Osteoblast (primary cell): ENCODE data around the gene FOXM1. TPM values are rescaled to one million over a fixed set of nuclear protein-coding genes. Genes with fewer than 3 reads are reported as not detected.

Experiments used
- DNase-seq: peaks from one replicate; pipeline ENCODE4 v3.0.0; 2011; ENCODE audit warnings: low spot score, mixed read lengths; ENCODE audit not compliant: insufficient read length; ENCODE audit errors: missing footprints
- H2AFZ ChIP-seq: 2 replicates; pipeline ENCODE4 v1.6.0; 2011; ENCODE audit warnings: mild to moderate bottlenecking, low read length
- H3K27ac ChIP-seq: 2 replicates; pipeline ENCODE4 v1.5.1; 2011; ENCODE audit warnings: mild to moderate bottlenecking, low read depth, low read length, moderate library complexity
- H3K27me3 ChIP-seq: 2 replicates; pipeline ENCODE4 v1.6.0; 2012; ENCODE audit warnings: mild to moderate bottlenecking, control low read depth, inconsistent platforms, low read length, moderate library complexity; ENCODE audit not compliant: insufficient read depth
- H3K36me3 ChIP-seq: 2 replicates; pipeline ENCODE4 v1.5.1; 2011; ENCODE audit warnings: mild to moderate bottlenecking, low read length, control low read depth, moderate library complexity; ENCODE audit not compliant: insufficient read depth
- H3K4me1 ChIP-seq: 2 replicates; pipeline ENCODE4 v1.5.1; 2011; ENCODE audit warnings: mild to moderate bottlenecking, low read length, control low read depth, moderate library complexity; ENCODE audit not compliant: insufficient read depth
- H3K4me2 ChIP-seq: 2 replicates; pipeline ENCODE4 v1.6.0; 2011; ENCODE audit warnings: mild to moderate bottlenecking, low read length; ENCODE audit not compliant: insufficient read depth
- H3K4me3 ChIP-seq: fragments of 200-600 bp; sonication (generic); 3 replicates; pipeline ENCODE4 v1.5.1; 2012; ENCODE audit warnings: mild to moderate bottlenecking, low read length, inconsistent platforms; ENCODE audit not compliant: insufficient read depth
- H3K79me2 ChIP-seq: 2 replicates; pipeline ENCODE4 v1.6.0; 2012; ENCODE audit warnings: mild to moderate bottlenecking, low read length, control low read depth, inconsistent platforms; ENCODE audit not compliant: insufficient read depth
- H3K9me3 ChIP-seq: 2 replicates; pipeline ENCODE4 v1.5.1; 2011; ENCODE audit warnings: low read depth, low read length, control low read depth
- H4K20me1 ChIP-seq: 2 replicates; pipeline ENCODE4 v1.6.0; 2012; ENCODE audit warnings: mild to moderate bottlenecking, low read length, control low read depth; ENCODE audit not compliant: insufficient read depth
- CTCF ChIP-seq: IDR thresholded peaks from 2 replicates; pipeline ENCODE4 v1.5.1; 2011; ENCODE audit warnings: mild to moderate bottlenecking, low read depth, low read length, moderate library complexity; ENCODE audit errors: extremely low read depth
- total RNA-seq: library from RNA; depleted of rRNA; stranded (reverse); fragments of >200 nt; gene quantifications from 2 replicates; pipeline ENCODE4 v1.2.3, GENCODE V29; 2012

FOXM1 gene
- total RNA-seq, 1 donor = 3.3 TPM

- no peak overlapping the region for H3K4me2 ChIP-seq
- H3K27me3 ChIP-seq = no peaks in the 10 kb centered on the region
- no peak overlapping the region for H3K4me3 ChIP-seq
- no peak overlapping the region for H3K27ac ChIP-seq
- no peak for DNase-seq
- H4K20me1 ChIP-seq = no peaks in the 10 kb centered on the region
- no peaks in the 10 kb centered on the region for H3K9me3 ChIP-seq
- TF ChIP-seq CTCF = no peak
- no peak overlapping the region for H2AFZ ChIP-seq
- H3K4me1 ChIP-seq = peaks cover 10% of the 10 kb centered on the region
- H3K79me2 ChIP-seq = no peaks in the 10 kb centered on the region
- no peaks in the 10 kb centered on the region for H3K36me3 ChIP-seq
These were observed 25.0 kb downstream of the FOXM1 start for GRCh38 chr12:2851931-2852330.

- no peaks in the 10 kb centered on the region for H3K79me2 ChIP-seq
- peak; percentile 90 for DNase-seq
These were observed 31.7 kb downstream of the FOXM1 start for GRCh38 chr12:2845280-2845679.

GRCh38 chr12:2844786-2845185, 32.2 kb downstream of the FOXM1 start:
- Histone ChIP-seq H3K36me3 (no peaks in the 10 kb centered on the region), H2AFZ (peak overlapping the region; percentile 93), H3K4me2 (peak overlapping the region; percentile 51), H3K4me1 (peaks cover 21% of the 10 kb centered on the region), H3K9me3 (no peaks in the 10 kb centered on the region), H3K27ac (peak overlapping the region; percentile 58), H4K20me1 (no peaks in the 10 kb centered on the region), H3K79me2 (no peaks in the 10 kb centered on the region), H3K27me3 (no peaks in the 10 kb centered on the region), H3K4me3 (no peak overlapping the region)
- peak; percentile 72 for DNase-seq
- TF ChIP-seq CTCF = no peak

More at GRCh38 chr12:2845280-2845679, 31.7 kb downstream of the FOXM1 start:
- Histone ChIP-seq H3K9me3 (no peaks in the 10 kb centered on the region), H2AFZ (peak overlapping the region; percentile 93), H4K20me1 (no peaks in the 10 kb centered on the region), H3K4me2 (peak overlapping the region; percentile 51), H3K4me1 (peaks cover 25% of the 10 kb centered on the region), H3K27ac (peak overlapping the region; percentile 58), H3K4me3 (peak overlapping the region; percentile 33), H3K36me3 (no peaks in the 10 kb centered on the region), H3K27me3 (no peaks in the 10 kb centered on the region)
- no peak for TF ChIP-seq CTCF

- TF ChIP-seq CTCF = no peak
- Histone ChIP-seq H3K27me3 (no peaks in the 10 kb centered on the region), H4K20me1 (no peaks in the 10 kb centered on the region), H3K27ac (no peak overlapping the region), H3K9me3 (no peaks in the 10 kb centered on the region), H3K4me1 (peaks cover 17% of the 10 kb centered on the region), H3K36me3 (no peaks in the 10 kb centered on the region), H3K79me2 (no peaks in the 10 kb centered on the region), H2AFZ (no peak overlapping the region), H3K4me2 (no peak overlapping the region), H3K4me3 (no peak overlapping the region)
- DNase-seq = no peak
These were observed 34.0 kb downstream of the FOXM1 start for GRCh38 chr12:2842948-2843347.
